HG02884 (cell line): ENCODE measurements around the gene TDRD15.
"Not testable (repeated sequence)": the region's sequence is repeated elsewhere in the genome, so short reads cannot be mapped to it uniquely, and the experiment has no call there.

Source experiments
- ATAC-seq: cut with Tn5 transposase; IDR thresholded peaks from one replicate; pipeline ENCODE4 v1.9.1; 2021; ENCODE audit warnings: mild to moderate bottlenecking, moderate library complexity; ENCODE audit not compliant: unreplicated experiment

TDRD15 gene

GRCh38 chr2:21142149-21142548, 18.4 kb downstream of the TDRD15 start:
- no peak for ATAC-seq

DNA sequence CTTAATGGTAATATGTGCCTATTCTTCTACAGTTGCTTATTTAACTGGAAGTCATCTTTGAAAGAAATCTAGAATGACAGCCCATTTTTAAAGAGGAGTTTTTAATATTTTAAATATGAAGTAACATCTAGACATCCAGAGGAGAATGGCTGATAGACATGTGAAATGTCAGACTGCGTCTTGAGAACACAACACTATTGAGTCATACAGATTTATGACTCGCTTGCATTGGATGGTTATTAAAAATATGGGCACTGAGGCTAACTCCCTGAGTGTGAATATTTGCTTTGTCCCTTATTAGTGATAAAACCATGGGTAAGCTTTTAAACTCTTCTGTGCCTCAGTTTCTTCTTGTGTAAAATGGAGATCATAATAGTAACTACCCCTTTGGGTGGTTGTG, 22.9 kb downstream of the TDRD15 start:
- ATAC-seq, result no peak

- ATAC-seq, result no peak
Measured at GRCh38 chr2:21148718-21149117, 24.9 kb downstream of the TDRD15 start.

GRCh38 chr2:21151234-21151633, 27.5 kb downstream of the TDRD15 start:
- ATAC-seq, result not testable (repeated sequence)

DNA sequence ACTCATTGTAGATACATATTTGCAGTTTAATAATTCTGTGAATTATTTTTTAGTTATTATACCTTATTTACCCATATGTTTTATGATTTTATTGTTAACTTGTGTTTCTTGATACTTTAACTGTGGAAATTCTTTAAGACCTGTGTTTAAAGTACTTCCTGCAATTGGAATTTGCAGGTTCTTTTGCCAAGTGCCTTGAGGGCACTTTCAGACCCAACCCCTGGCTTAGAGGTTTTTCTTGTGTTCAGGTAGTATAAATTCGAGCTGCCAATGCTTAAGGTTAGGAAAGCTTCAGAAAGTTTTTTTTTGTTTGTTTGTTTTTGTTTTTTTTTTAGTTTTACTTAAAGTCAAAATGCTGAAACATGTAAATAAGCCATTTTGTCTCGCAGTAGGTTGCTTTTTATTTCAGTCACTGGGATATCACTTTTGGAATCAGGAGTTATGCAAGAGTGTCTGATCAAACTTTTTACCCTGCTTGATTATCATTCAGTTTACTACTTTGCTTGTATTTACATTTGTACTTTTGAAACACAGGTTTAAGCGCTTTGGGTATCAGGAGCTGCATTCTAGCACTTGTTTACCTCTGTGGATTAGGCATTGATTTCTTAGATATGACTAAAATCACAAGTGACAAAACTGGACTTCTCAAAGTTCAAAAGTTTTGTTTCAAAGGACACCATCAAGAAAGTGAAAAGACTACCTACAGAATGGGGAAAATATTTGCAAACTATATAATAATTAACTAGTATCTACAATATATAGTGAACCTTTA, 31.8 kb downstream of the TDRD15 start:
- no peak for ATAC-seq

- no peak for ATAC-seq
Measured at GRCh38 chr2:21161122-21161521, 37.4 kb downstream of the TDRD15 start.

GRCh38 chr2:21161832-21162614, 38.3 kb downstream of the TDRD15 start:
- ATAC-seq, result no peak

DNA sequence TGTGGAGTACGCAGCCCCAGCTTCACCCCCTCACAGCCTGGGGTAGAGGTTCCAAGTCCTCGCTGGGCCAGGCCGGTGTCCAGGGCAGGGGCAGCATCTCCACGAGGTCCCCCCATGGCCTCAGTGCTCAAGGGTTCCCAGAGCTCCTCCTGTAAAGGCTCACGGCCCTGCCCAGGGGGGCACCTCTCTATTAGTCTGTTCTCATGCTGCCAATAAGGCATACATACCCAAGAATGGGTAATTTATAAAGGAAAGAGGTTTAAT, 38.8 kb downstream of the TDRD15 start:
- ATAC-seq, result no peak

DNA sequence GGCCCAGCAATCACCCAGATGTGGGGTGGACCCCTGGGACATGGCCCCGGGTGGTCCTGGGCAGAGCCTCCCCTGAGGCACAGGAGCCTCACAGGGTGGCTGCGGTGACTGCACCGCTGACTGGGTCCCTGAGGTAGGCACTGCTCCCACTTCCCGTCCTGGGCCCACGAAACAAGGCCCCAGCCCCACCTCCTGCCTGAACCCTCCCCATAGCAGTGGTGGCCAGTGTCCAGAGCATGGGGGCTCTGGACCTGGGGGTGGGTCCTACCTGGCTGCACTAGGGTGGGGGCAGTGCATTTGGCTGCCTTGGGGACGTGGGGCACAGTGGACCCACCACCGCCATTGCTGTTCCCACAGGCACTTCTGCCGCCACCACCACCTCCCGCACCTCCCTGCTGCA, 39.4 kb downstream of the TDRD15 start:
- no peak for ATAC-seq

GRCh38 chr2:21165350-21165749, 41.6 kb downstream of the TDRD15 start:
- ATAC-seq, result no peak

DNA sequence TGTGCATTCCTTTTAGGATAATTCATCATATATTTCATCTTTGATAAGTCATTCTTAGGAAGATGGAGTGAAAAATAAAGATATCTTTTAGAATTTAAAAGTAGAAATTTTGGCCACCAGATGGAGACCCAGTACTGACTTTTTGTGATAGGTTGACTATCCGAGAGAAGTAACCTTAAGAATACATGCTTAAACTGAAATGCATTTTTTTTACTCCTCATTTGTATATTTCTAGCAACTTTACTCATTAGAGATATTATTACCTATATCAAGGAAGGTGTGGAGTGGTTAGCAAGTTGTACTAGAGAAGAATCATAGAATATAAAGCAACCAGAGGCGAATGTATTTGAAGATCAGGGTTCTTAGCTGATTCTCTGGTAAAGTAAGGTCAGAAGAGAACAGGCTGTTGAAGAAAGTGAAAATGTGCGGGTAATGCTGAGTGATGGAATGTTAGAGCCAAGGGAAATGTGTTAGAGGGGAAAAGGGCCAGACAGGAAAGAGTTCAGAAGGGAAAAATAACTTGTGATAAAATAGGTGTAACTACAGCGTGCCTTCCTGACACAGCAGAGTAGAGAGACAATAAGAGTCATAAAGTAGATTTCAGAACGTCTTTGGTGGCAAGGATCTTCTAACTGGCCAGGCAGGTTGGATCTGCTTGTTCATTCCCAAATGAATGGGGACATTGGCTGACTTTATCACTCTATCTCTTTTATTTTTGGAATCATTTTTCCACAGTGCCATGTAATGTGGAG, 52.3 kb downstream of the TDRD15 start:
- ATAC-seq, result no peak

- no peak for ATAC-seq
Measured at GRCh38 chr2:21181957-21182356, 58.2 kb downstream of the TDRD15 start.

DNA sequence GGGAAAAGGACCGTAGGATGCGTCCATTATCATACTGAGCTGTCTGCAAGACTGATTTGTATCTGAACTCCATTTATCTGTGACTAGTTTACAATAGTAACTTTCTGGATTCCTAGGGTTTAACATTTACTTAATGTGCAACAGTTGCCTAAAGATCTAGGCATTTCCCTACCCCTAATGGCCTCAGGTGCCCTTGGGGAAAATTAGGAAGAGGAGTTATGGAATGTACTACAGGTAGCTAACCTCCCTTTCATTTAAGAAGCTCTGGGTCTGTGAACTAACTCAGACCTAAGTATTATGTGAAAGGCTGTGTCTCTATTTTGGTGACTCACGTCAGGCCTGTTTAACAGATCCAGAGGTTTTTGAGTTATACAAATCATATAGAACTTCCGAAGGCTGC, 59.5 kb downstream of the TDRD15 start:
- ATAC-seq, result no peak

- no peak for ATAC-seq
Measured at GRCh38 chr2:21183726-21184125, 60.0 kb downstream of the TDRD15 start.

- no peak for ATAC-seq
Measured at GRCh38 chr2:21191535-21191934, 67.8 kb downstream of the TDRD15 start.
